Mesenchymal stem cell (in vitro differentiated cells and primary cell): Measurements from ENCODE around the gene SLC16A5.
"Not testable (repeated sequence)": the region's sequence is repeated elsewhere in the genome, so short reads cannot be mapped to it uniquely, and the experiment has no call there.

ENCODE experiments used
- DNase-seq: peaks from one replicate; pipeline ENCODE4 v3.0.0-alpha.2; 2013
- H2AFZ ChIP-seq: one replicate; pipeline ENCODE4 v1.6.1; 2013; ENCODE audit warnings: low read depth, mild to moderate bottlenecking, control low read depth, inconsistent platforms, low read length, moderate library complexity
- H2AK5ac ChIP-seq: 2 replicates; pipeline ENCODE4 v1.6.1; 2013; ENCODE audit warnings: low read length, moderate library complexity, mild to moderate bottlenecking, inconsistent platforms; ENCODE audit not compliant: severe bottlenecking
- H2BK120ac ChIP-seq: one replicate; pipeline ENCODE4 v1.6.1; 2013; ENCODE audit warnings: low read depth, mild to moderate bottlenecking, inconsistent platforms, low read length, moderate library complexity
- H2BK12ac ChIP-seq, 2 experiments: one replicate each; pipeline ENCODE4 v1.6.1; 2013; ENCODE audit warnings: inconsistent platforms in 2 of 2, low read length in 2 of 2, mild to moderate bottlenecking in 2 of 2, moderate library complexity in 2 of 2, control low read depth in 1 of 2
- H2BK15ac ChIP-seq: one replicate; pipeline ENCODE4 v1.6.1; 2013; ENCODE audit warnings: mild to moderate bottlenecking, low read depth, inconsistent platforms; ENCODE audit not compliant: poor library complexity, severe bottlenecking
- H2BK5ac ChIP-seq: 2 replicates; pipeline ENCODE4 v1.6.1; 2013; ENCODE audit warnings: low read depth, mild to moderate bottlenecking, low read length, control low read depth, inconsistent platforms; ENCODE audit not compliant: poor library complexity, severe bottlenecking
- H3K14ac ChIP-seq, 2 experiments: one replicate each; pipeline ENCODE4 v1.6.1; 2013; ENCODE audit warnings: inconsistent platforms in 2 of 2, low read length in 2 of 2, control low read depth in 1 of 2, mild to moderate bottlenecking in 1 of 2, moderate library complexity in 1 of 2
- H3K18ac ChIP-seq, 2 experiments: one replicate each; pipeline ENCODE4 v1.6.1; 2013; ENCODE audit warnings: inconsistent platforms in 2 of 2, low read length in 2 of 2, control low read depth in 1 of 2, low read depth in 1 of 2, mild to moderate bottlenecking in 1 of 2
- H3K23ac ChIP-seq, 2 experiments: one replicate each; pipeline ENCODE4 v1.6.1; 2013; ENCODE audit warnings: inconsistent platforms in 2 of 2, low read length in 2 of 2, mild to moderate bottlenecking in 2 of 2, moderate library complexity in 2 of 2, control low read depth in 1 of 2
- H3K27ac ChIP-seq: 2 replicates; pipeline ENCODE4 v1.5.1; 2013; ENCODE audit warnings: mild to moderate bottlenecking, moderate library complexity, low read length, control low read depth, inconsistent platforms; ENCODE audit not compliant: poor library complexity, severe bottlenecking
- H3K27me3 ChIP-seq, 2 experiments: 2 replicates each; pipeline versions ENCODE4 v1.6.1 to v1.7.0; 2013; ENCODE audit warnings: low read length in 2 of 2, mild to moderate bottlenecking in 2 of 2, moderate library complexity in 2 of 2, control low read depth in 1 of 2, inconsistent platforms in 1 of 2; ENCODE audit not compliant: control insufficient read depth in 1 of 2, insufficient read depth in 1 of 2
- H3K36me3 ChIP-seq, 2 experiments: 2 replicates each; pipeline versions ENCODE4 v1.6.1 to v1.7.0; 2013; ENCODE audit warnings: low read length in 2 of 2, control low read depth in 1 of 2, inconsistent platforms in 1 of 2, low read depth in 1 of 2, mild to moderate bottlenecking in 1 of 2; ENCODE audit not compliant: insufficient read depth in 2 of 2, control insufficient read depth in 1 of 2
- H3K4ac ChIP-seq, 2 experiments: one replicate each; pipeline ENCODE4 v1.6.1; 2013; ENCODE audit warnings: inconsistent platforms in 2 of 2, low read length in 2 of 2, mild to moderate bottlenecking in 2 of 2, moderate library complexity in 2 of 2, control low read depth in 1 of 2, low read depth in 1 of 2
- H3K4me1 ChIP-seq: 2 replicates; pipeline ENCODE4 v1.6.1; 2013; ENCODE audit warnings: low read depth, low read length, control low read depth; ENCODE audit not compliant: control insufficient read depth, insufficient read depth
- H3K4me2 ChIP-seq: 2 replicates; pipeline ENCODE4 v1.6.1; 2013; ENCODE audit warnings: low read length, mild to moderate bottlenecking, inconsistent platforms; ENCODE audit not compliant: poor library complexity, severe bottlenecking
- H3K4me3 ChIP-seq, 2 experiments: 2 replicates each; pipeline versions ENCODE4 v1.5.1 to v1.7.0; 2013; ENCODE audit warnings: low read length in 2 of 2, mild to moderate bottlenecking in 2 of 2, control low read depth in 1 of 2, low read depth in 1 of 2; ENCODE audit not compliant: insufficient read depth in 1 of 2
- H3K79me1 ChIP-seq: replicated peaks from 2 replicates; pipeline ENCODE4 v1.6.1; 2013; ENCODE audit warnings: mild to moderate bottlenecking, control low read depth, low read length, inconsistent platforms; ENCODE audit not compliant: poor library complexity, severe bottlenecking
- H3K9ac ChIP-seq: 2 replicates; pipeline ENCODE4 v1.7.0; 2013; ENCODE audit warnings: mild to moderate bottlenecking, low read length, moderate library complexity
- H3K9me3 ChIP-seq: 2 replicates; pipeline ENCODE4 v1.7.0; 2013; ENCODE audit warnings: mild to moderate bottlenecking, low read length; ENCODE audit not compliant: control insufficient read depth
- H4K8ac ChIP-seq: one replicate; pipeline ENCODE4 v1.6.1; 2013; ENCODE audit warnings: inconsistent platforms, mild to moderate bottlenecking, low read length, moderate library complexity
- H4K91ac ChIP-seq: one replicate; pipeline ENCODE4 v1.6.1; 2013; ENCODE audit warnings: mild to moderate bottlenecking, low read length, inconsistent platforms
- WGBS: methylation state at CpG from one replicate; pipeline ENCODE4 v1.1.7; 2013; ENCODE audit warnings: mixed read lengths; 5-methylcytosine and 5-hydroxymethylcytosine counted together

SLC16A5 gene

GRCh38 chr17:75127936-75128335 is 40.2 kb downstream of the SLC16A5 start:
- H3K4me3 ChIP-seq, DNase-seq, H3K27ac ChIP-seq, H3K27me3 ChIP-seq, H3K23ac ChIP-seq, H3K9ac ChIP-seq, H2BK15ac ChIP-seq, H3K14ac ChIP-seq, H2BK120ac ChIP-seq, H3K18ac ChIP-seq, H3K4ac ChIP-seq, H3K9me3 ChIP-seq, H2BK12ac ChIP-seq, H4K8ac ChIP-seq, H2AK5ac ChIP-seq, H3K4me2 ChIP-seq, H4K91ac ChIP-seq, H2AFZ ChIP-seq, H2BK5ac ChIP-seq: not testable (repeated sequence)
- WGBS = 98% methylated on average over 5 of the region's 5 CpGs
- Histone ChIP-seq H3K79me1 (peaks cover 24% of the 10 kb centered on the region), H3K4me1 (peaks cover 24% of the 10 kb centered on the region), H3K36me3 (peaks cover 18 to 39% of the 10 kb centered on the region in 2 experiments)

DNA sequence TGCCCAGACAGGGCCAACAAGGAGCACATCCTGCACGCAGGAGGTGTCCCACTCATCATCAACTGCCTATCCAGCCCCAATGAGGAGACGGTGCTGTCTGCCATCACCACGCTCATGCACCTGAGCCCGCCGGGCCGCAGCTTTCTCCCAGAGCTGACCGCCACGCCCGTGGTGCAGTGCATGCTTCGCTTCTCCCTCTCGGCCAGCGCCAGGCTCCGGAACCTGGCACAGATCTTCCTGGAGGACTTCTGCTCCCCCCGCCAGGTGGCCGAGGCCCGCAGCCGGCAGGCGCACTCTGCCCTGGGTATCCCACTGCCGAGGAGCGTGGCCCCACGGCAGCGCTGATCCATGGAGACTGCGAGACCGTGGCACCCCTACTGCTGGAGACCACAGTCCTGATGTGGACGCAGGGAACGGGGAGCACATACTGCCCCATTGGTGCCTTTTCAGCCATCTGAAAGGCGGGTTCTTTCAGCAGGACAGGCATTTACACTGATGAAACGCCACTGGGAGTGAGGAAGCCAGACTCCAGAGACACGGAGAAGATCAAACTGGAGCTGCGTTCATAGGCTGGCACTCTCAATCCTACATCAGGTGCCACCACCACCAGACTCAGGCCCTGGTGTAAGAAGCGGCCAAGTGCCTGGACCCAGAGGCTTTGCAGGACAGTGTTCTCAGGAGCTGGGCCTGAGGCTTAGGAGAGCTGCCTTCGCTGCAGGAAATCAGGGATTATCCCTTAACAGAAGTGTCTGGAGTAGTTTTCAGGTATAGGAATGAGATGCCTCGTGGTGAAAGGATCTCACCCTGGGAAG is 41.1 kb downstream of the SLC16A5 start:
- Histone ChIP-seq H3K14ac (no peak overlapping the region), H3K23ac (no peak overlapping the region), H2BK12ac (no peak overlapping the region), H3K9me3 (no peaks in the 10 kb centered on the region), H2AK5ac (no peak overlapping the region), H2AFZ (no peak overlapping the region), H3K9ac (no peak overlapping the region), H3K79me1 (peaks cover 24% of the 10 kb centered on the region), H3K4me1 (peaks cover 24% of the 10 kb centered on the region), H3K27ac (no peak overlapping the region), H3K36me3 (peaks cover 18 to 39% of the 10 kb centered on the region in 2 experiments), H3K4me3 (no peak overlapping the region), H4K91ac (no peak overlapping the region), H3K18ac (no peak overlapping the region), H3K4ac (no peak overlapping the region), H4K8ac (no peak overlapping the region), H2BK5ac (no peak overlapping the region), H2BK15ac (peak overlapping the region; percentile 21), H3K4me2 (no peak overlapping the region), H3K27me3 (no peaks in the 10 kb centered on the region), H2BK120ac (no peak overlapping the region)
- no peak for DNase-seq
- 97% methylated on average over 33 of the region's 33 CpGs for WGBS

DNA sequence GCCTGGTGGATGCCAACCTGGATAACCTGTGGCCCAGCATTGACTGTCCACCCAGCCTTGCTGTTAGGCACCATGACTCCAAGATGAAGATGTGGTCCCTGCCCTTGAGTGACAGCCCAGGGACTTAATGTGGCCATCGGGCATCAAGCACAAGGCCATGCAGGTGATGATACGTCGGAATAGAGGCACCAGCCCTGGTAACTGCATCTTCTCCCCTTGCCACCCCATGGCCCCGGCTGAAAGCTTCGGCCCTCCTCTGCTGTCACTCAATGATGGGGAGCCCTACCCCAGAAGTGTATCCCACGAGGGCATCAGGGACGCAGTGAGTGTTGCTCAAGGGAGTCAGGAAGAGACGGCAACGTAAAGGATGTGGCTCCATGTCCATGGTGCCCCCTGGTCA is 41.8 kb downstream of the SLC16A5 start:
- no peaks in the 10 kb centered on the region for H3K9me3 ChIP-seq

GRCh38 chr17:75130059-75130631 is 42.4 kb downstream of the SLC16A5 start:
- Histone ChIP-seq H3K27ac (no peak overlapping the region), H3K9ac (peak overlapping the region; percentile 95), H3K23ac (no peak overlapping the region), H2BK15ac (no peak overlapping the region), H2BK5ac (no peak overlapping the region), H3K4ac (peak overlapping the region in 1 of 2 experiments; percentile 20), H3K27me3 (no peaks in the 10 kb centered on the region), H3K9me3 (no peaks in the 10 kb centered on the region), H2AFZ (no peak overlapping the region), H4K91ac (no peak overlapping the region), H2BK120ac (no peak overlapping the region), H3K4me1 (peaks cover 12% of the 10 kb centered on the region), H3K36me3 (peaks cover 24 to 31% of the 10 kb centered on the region in 2 experiments), H3K79me1 (peaks cover 12% of the 10 kb centered on the region), H3K4me3 (peak overlapping the region in 1 of 2 experiments; percentile 82), H3K4me2 (peak overlapping the region; percentile 83), H2BK12ac (no peak overlapping the region), H3K14ac (no peak overlapping the region), H4K8ac (peak overlapping the region; percentile 69), H2AK5ac (peak overlapping the region; percentile 7), H3K18ac (peak overlapping the region in 1 of 2 experiments; percentile 6)
- 89% methylated on average over 24 of the region's 24 CpGs for WGBS
- DNase-seq = no peak

More for the DNA sequence above, 41.8 kb downstream of the SLC16A5 start:
- no peak overlapping the region for H3K9ac ChIP-seq
- H3K14ac ChIP-seq = no peak overlapping the region
- 99% methylated on average over 9 of the region's 9 CpGs for WGBS
- H2BK12ac ChIP-seq = no peak overlapping the region
- no peak overlapping the region for H2BK120ac ChIP-seq
- H3K4me3 ChIP-seq = no peak overlapping the region
- no peak overlapping the region for H2AFZ ChIP-seq
- H3K79me1 ChIP-seq = peaks cover 17% of the 10 kb centered on the region
- no peak overlapping the region for H3K23ac ChIP-seq
- H2BK15ac ChIP-seq = no peak overlapping the region
- no peak overlapping the region for H2AK5ac ChIP-seq
- no peak overlapping the region for H4K8ac ChIP-seq
- H3K27me3 ChIP-seq = no peaks in the 10 kb centered on the region
- H3K4ac ChIP-seq = no peak overlapping the region
- no peak for DNase-seq
- H4K91ac ChIP-seq = no peak overlapping the region
- H3K18ac ChIP-seq = no peak overlapping the region
- no peak overlapping the region for H3K27ac ChIP-seq
- H3K4me2 ChIP-seq = no peak overlapping the region
- peaks cover 17% of the 10 kb centered on the region for H3K4me1 ChIP-seq
- no peak overlapping the region for H2BK5ac ChIP-seq
- H3K36me3 ChIP-seq = peaks cover 19 to 35% of the 10 kb centered on the region in 2 experiments
